Measurements from ENCODE around the gene PGAM5.

DNA sequence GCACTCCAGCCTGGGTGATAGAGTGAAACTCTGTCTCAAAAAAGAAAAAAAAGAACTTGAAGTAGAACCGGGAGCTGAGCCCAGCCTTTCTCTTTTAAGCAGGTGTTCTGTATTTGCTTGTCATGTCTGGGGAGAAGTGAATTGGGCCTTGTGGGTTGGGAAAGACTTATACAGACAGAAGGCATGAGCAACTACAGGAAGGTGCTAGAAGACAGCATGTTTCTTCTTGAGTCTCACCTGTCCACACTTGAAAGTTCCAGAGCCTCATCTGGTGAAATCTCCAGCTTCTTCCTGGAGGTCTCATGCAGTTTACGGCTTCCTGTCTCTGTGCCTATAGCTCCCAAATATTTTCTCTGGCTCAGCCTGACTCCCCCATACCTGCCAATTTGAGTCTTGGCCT, 2.5 kb downstream of the PGAM5 start:
- TF ChIP-seq, protein P1, sequence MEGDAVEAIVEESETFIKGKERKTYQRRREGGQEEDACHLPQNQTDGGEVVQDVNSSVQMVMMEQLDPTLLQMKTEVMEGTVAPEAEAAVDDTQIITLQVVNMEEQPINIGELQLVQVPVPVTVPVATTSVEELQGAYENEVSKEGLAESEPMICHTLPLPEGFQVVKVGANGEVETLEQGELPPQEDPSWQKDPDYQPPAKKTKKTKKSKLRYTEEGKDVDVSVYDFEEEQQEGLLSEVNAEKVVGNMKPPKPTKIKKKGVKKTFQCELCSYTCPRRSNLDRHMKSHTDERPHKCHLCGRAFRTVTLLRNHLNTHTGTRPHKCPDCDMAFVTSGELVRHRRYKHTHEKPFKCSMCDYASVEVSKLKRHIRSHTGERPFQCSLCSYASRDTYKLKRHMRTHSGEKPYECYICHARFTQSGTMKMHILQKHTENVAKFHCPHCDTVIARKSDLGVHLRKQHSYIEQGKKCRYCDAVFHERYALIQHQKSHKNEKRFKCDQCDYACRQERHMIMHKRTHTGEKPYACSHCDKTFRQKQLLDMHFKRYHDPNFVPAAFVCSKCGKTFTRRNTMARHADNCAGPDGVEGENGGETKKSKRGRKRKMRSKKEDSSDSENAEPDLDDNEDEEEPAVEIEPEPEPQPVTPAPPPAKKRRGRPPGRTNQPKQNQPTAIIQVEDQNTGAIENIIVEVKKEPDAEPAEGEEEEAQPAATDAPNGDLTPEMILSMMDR (IDR thresholded peaks at IDR 0.05), result no peak
- no peak for TF ChIP-seq EP300 (IDR thresholded peaks at IDR 0.05; ENCODE audit: low read depth)

Measured in transverse colon (tissue), 3 donors.